ENCODE data around the gene LTK.

Gene LTK

DNA sequence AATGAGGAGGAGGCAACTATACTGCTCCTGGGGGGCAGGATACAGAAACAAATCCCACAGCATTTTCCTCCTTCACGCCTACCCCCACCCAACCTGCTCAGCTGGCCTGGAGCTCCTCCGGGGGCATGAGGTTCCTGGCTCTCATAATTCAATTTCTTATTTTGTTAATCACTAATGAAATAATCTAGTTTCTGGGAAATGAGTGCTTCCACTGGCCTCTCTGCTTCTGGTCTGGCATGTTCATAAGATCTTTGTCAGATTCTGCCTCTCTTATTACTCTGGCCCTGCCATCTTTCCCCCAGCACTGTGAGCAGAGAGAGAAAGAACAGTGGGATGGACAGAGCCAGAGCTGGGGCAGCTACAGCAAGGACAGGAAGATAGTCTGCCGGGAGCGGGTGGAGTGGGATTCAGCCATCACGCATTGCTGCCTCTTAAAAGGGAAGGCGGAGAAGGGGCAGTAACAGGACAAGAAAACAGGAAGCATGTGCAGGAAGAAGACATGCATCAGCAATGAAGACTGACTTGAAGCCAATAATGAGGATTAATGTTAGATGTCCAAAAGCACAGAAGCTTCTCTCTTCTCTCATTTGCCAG, 16.8 kb upstream of the LTK start:
- no peak for DNase-seq (ENCODE audit: low read depth)

- peak; percentile 33 for DNase-seq (ENCODE audit: low read depth)
Observed at GRCh38 chr15:41523097-41523496, 9.5 kb upstream of the LTK start.

- DNase-seq (ENCODE audit: low read depth), result no peak
Observed at GRCh38 chr15:41521614-41522013, 8.0 kb upstream of the LTK start.

GRCh38 chr15:41520636-41521035, 7.0 kb upstream of the LTK start:
- no peak for DNase-seq (ENCODE audit: low read depth)

DNA sequence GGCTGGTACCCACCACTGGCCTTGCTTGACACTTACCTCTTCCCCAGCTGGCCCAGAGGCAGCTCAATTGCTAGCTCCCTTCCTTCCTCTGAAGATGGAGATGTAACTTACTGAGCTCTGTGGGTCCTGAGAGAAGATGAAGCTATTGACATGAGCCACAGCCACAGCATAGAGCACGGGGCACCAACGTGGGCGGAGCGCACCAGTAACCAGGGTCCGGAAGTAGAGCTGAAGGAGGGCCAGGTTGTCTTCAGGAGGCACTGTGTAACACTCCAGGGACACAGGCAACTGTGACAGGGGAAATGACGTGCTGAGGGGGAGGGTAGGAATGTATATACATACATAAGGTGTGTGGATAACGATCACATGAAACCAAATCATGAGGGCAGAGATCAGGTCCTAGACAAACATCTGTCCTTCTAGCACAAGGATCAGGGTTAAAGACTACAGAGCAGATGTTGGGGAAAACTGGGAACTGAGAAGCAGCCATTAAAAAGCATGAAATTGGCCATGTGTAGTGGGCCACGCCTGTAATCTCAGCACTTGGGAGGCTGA, 4.3 kb upstream of the LTK start:
- no peak for DNase-seq (ENCODE audit: low read depth)

DNA sequence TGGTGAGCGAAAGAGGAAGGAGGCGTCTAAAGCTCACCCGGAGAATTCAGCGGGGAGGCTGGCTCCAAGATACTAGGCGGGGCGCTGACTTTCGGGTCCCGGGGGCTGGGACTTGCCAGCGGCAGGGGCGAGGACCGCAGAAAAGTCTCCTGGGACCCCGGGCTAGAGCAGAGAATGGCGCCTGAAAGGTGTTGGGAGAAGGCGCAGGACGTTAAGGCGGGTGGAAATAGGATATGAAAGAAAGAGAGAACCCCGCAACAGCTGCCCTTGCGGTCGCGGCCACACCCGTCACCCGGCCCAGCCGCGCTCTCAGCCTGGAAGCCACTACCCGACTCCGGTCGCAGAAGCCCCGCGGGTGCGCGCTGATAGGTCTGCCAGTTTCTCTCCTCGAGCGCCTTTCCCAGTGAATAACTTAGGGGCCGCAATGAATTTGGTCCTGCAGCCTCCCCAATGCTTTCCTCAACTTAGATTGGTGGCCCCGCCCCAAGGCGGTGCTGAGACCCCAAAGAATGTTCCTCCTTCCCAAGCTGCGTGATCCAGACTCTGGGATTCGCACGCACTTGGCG, 604 bp downstream of the LTK start:
- DNase-seq (ENCODE audit: low read depth), result no peak

DNA sequence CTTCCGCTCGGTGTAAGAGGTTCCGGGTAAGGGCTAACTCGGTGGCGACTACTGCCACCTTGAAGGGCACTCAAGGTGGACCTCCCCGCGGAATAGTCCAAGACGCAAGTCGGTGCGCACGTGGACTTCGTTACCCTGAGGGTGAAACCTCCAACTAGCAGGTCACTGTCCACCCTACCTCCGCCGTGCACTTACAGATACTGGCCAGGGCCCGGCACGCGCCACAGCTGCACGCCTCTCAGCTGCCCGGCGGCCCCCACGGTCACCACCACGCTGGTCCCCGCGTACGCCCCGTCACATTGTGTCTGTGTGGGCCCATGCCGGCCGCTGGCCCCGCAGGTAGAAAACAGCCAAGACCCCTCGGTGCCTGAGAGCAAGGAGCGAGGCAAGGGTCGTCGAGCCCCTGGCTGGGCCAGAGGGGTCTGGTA, 1.1 kb downstream of the LTK start:
- no peak for DNase-seq (ENCODE audit: low read depth)

- no peak for DNase-seq (ENCODE audit: low read depth)
Observed at GRCh38 chr15:41511899-41512369, 1.7 kb downstream of the LTK start.

DNA sequence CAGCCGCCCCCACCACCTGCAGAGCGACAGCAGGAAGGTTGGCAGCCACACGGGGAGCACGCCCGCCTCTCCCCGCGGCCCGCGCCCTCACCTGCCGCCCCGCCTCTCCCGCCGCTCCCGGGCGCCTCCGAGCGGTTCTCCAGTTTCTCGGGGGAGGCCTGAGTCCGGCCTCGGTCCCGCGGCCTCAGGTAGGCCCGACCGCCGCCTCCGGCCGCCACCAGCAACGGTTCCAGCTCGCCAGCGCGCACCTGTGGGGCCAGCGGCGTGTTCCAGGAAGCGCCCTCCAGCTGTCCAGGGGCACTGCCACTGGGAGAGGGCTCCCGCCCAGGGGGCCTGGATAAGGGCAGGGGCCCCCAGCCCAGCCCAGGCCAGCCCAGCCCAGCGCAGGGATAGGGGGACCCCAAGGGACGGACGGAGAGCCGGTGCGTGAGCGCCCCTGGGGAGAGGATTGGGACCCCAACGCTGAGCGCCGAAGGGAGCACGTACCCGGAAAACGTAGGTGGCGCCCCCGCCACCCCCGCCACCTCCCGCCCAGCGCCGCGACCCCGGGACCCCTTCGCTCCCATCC, 2.2 kb downstream of the LTK start:
- no peak for DNase-seq (ENCODE audit: low read depth)

GRCh38 chr15:41510728-41511127, 2.9 kb downstream of the LTK start:
- no peak for DNase-seq (ENCODE audit: low read depth)

DNA sequence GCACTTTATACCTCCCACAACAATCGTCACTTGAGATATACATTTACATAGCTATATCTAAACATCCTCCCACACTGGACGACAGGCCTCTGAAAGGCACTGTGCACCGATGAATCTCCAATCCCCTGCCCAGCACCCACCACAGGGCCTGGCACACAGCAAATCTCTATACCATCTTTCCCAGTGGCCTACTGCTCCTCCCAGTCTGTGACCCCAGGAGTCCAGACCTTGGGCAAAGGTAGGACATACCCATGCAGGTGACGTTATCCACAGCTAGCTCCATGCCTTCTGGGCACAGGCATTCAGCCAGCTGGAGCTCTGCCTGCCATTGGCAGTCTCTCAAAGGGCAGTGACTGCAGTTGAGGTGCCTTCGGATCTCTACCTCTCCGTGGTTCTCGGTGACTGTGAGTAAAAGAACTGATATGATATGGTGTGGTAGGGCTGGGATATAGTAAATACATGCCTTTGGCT, 5.8 kb downstream of the LTK start:
- DNase-seq (ENCODE audit: low read depth), result no peak

GRCh38 chr15:41506796-41507341, 6.8 kb downstream of the LTK start:
- DNase-seq (ENCODE audit: low read depth), result no peak

GRCh38 chr15:41505776-41506175, 7.9 kb downstream of the LTK start:
- no peak for DNase-seq (ENCODE audit: low read depth)

- DNase-seq (ENCODE audit: low read depth), result no peak
Observed at GRCh38 chr15:41504751-41505492, 8.7 kb downstream of the LTK start.

GRCh38 chr15:41503669-41504010, 10.0 kb downstream of the LTK start:
- DNase-seq (ENCODE audit: low read depth), result no peak

DNA sequence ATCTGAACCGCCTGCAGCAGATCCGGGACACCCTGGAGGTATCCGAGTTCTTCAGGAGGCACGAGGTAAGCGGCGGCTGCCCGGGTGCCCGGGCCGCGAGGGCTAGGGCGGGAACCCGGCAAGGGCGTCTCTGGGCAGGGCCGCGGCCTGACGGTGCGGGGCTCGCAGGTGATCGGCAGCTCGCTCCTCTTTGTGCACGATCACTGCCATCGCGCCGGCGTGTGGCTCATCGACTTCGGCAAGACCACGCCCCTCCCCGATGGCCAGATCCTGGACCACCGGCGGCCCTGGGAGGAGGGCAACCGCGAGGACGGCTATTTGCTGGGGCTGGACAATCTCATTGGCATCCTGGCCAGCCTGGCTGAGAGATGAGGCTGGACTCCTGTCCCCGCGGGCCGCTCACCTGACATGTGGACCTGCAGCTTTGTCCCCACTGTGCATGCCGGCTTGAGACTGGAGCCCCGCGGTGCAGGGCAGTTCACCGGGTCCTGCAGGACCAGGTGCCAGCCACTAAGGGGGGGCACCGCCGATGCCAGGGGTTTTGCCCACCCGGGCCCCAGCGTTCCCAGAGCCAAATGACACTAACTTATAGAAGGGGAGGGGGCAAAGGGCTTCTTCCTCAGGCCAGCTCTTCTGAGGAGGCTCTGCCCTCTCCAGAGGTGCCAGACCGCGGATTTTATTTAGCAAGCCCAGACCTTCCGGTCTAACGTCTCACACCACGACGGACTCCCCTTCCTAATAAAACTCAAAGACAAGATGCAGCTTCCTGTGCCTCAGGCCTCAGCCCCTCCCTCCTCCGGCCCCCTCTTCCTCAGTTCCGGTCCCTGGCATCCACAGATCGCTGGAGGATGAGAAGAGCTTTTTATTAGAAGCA, 10.6 kb downstream of the LTK start:
- no peak for DNase-seq (ENCODE audit: low read depth)

- DNase-seq (ENCODE audit: low read depth), result no peak
Observed at GRCh38 chr15:41501931-41502794, 11.5 kb downstream of the LTK start.

GRCh38 chr15:41501191-41501917, 12.3 kb downstream of the LTK start:
- no peak for DNase-seq (ENCODE audit: low read depth)

DNA sequence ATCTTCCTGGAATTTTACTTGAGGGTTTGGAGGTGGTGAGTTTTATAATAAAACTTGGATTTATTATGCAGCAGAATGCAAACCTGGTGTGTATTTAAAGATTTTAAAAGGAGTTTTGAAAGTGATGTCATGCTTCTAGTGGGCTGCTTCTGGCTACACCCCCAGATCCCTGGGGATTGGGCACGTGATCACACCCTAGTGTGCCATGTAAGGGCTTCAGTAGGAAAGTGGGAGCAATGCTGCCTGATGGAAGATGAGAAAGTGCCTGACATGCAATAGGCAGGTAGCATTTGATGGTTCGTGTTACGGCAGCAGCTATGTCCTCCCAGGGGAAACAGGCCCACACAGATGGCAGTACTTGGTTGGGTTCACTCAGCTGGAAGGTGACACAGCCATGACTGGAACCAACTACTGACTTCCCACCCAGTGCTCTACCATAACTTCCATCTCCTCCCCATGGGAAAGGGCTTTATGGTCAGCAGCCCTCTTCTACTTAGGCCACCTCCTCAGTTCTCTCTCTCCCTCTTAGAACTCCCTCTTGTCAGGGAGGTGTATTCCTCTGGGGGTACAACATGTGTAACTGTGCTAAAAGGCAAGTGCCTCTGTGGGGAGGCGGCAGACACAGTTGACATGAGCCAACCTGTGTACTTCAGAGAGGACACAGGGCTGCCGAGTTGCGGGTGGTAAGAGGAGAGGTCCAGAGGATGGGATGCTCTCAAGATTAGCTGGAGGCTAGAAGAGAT, 14.3 kb downstream of the LTK start:
- no peak for DNase-seq (ENCODE audit: low read depth)
